ENCODE results near the gene FUT1. TPM values are rescaled to one million over a fixed set of nuclear protein-coding genes. Genes with fewer than 3 reads are reported as not detected.
"Not testable (repeated sequence)": the region's sequence is repeated elsewhere in the genome, so short reads cannot be mapped to it uniquely, and the experiment has no call there.

FUT1 gene
- total RNA-seq (under 1 TPM; 0.07 to 0.16 TPM), total RNA-seq (0.68 to 1.0 reads per million in 2 donors)

DNA sequence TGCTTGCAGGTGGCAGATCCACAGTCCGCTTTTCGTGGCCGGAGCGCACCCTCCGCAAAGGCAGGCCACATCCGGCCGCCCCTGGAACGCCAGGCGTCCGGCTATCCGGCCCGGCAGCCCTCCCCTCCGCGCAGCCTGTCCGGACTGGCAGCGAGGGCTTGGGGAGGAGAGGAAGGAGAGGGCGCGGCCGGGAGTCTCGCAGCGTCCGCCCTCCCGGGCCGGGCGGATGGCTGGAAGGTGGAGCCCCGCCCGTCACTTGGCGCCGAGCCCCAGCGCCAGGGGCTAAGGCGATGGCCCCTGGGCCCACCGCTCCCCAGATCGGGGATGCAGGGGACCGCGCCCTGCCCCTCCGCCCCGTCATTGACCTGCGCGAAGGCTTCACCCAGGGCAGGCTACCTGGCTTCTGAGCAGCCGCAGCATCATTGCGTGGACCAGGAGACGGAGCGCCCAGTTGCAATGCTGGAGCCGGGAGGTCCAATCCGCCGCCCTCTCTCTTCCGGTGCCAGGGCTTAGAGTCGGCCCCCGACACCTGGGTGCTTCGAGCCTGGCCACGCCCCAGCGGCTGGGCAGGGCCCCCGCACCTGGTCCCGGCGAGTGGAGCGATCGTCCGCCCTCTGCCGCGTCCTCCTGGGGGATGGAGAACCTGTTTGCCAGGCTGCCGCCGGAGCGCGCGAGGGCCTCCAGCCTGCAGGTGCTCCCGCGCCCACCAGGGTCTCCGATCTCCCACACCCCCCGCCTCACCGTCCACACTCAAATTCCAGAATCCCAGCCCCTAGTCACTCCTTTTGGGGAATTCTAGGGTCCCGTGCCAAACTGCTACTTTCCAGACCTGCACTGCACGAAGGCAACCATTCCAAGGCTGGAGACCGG is at the start of gene FUT1:
Gene FUT1, minus strand, starts transcription at position 146 of the 870 bp plus-strand sequence. CDS start 1,360 bp downstream, outside the sequence.
- peak in 2 of 3 donors; percentile 24 to 28 for DNase-seq
- no peaks in the 10 kb centered on the region for H3K9me3 ChIP-seq (ENCODE audit: control insufficient read depth, low read length, poor library complexity, severe bottlenecking)
- Mint-ChIP-seq H3K27ac (peak within 1 kb of the TSS; percentile 51), H3K4me3 (peak within 1 kb of the TSS; percentile 87), H3K36me3 (ENCODE audit: low read depth) (no peaks in the 10 kb centered on the region), H3K4me1 (peaks cover 10% of the 10 kb centered on the region), H3K27me3 (peaks cover 12% of the 10 kb centered on the region)
- ATAC-seq = peak; percentile 77

GRCh38 chr19:48799358-48800300 is 47.2 kb upstream of the FUT1 start:
- no peak overlapping the region for H3K4me3 Mint-ChIP-seq
- no peaks in the 10 kb centered on the region for H3K9me3 ChIP-seq (ENCODE audit: control insufficient read depth, low read length, poor library complexity, severe bottlenecking)
- H3K27me3 Mint-ChIP-seq = no peaks in the 10 kb centered on the region
- DNase-seq (no peak), ATAC-seq (no peak)
- H3K27ac Mint-ChIP-seq = peak overlapping the region; percentile 78
- H3K4me1 Mint-ChIP-seq = peaks cover 7% of the 10 kb centered on the region
- H3K36me3 Mint-ChIP-seq (ENCODE audit: low read depth) = no peaks in the 10 kb centered on the region

GRCh38 chr19:48798937-48799336 is 46.5 kb upstream of the FUT1 start:
- peaks cover 7% of the 10 kb centered on the region for H3K4me1 Mint-ChIP-seq
- H3K4me3 Mint-ChIP-seq = no peak overlapping the region
- no peaks in the 10 kb centered on the region for H3K36me3 Mint-ChIP-seq (ENCODE audit: low read depth)
- no peaks in the 10 kb centered on the region for H3K27me3 Mint-ChIP-seq
- DNase-seq (no peak), ATAC-seq (no peak)
- no peaks in the 10 kb centered on the region for H3K9me3 ChIP-seq (ENCODE audit: control insufficient read depth, low read length, poor library complexity, severe bottlenecking)
- H3K27ac Mint-ChIP-seq = no peak overlapping the region

GRCh38 chr19:48797103-48797502 is 44.7 kb upstream of the FUT1 start:
- no peak for ATAC-seq
- Mint-ChIP-seq H3K27me3 (no peaks in the 10 kb centered on the region), H3K36me3 (ENCODE audit: low read depth) (no peaks in the 10 kb centered on the region), H3K4me3 (no peak overlapping the region), H3K27ac (no peak overlapping the region), H3K4me1 (peaks cover 7% of the 10 kb centered on the region)
- no peaks in the 10 kb centered on the region for H3K9me3 ChIP-seq (ENCODE audit: control insufficient read depth, low read length, poor library complexity, severe bottlenecking)
- DNase-seq = no peak

GRCh38 chr19:48796298-48797083 is 44.0 kb upstream of the FUT1 start:
- no peak overlapping the region for H3K27ac Mint-ChIP-seq
- no peak overlapping the region for H3K4me3 Mint-ChIP-seq
- H3K36me3 Mint-ChIP-seq (ENCODE audit: low read depth) = no peaks in the 10 kb centered on the region
- H3K9me3 ChIP-seq (ENCODE audit: control insufficient read depth, low read length, poor library complexity, severe bottlenecking) = no peaks in the 10 kb centered on the region
- no peaks in the 10 kb centered on the region for H3K27me3 Mint-ChIP-seq
- DNase-seq (no peak), ATAC-seq (no peak)
- peaks cover 7% of the 10 kb centered on the region for H3K4me1 Mint-ChIP-seq

GRCh38 chr19:48795685-48796070 is 43.2 kb upstream of the FUT1 start:
- Mint-ChIP-seq H3K27me3 (no peaks in the 10 kb centered on the region), H3K4me3 (peak overlapping the region; percentile 89), H3K27ac (peak overlapping the region; percentile 43), H3K36me3 (ENCODE audit: low read depth) (no peaks in the 10 kb centered on the region), H3K4me1 (peaks cover 7% of the 10 kb centered on the region)
- no peak for DNase-seq
- no peak for ATAC-seq
- no peaks in the 10 kb centered on the region for H3K9me3 ChIP-seq (ENCODE audit: control insufficient read depth, low read length, poor library complexity, severe bottlenecking)

DNA sequence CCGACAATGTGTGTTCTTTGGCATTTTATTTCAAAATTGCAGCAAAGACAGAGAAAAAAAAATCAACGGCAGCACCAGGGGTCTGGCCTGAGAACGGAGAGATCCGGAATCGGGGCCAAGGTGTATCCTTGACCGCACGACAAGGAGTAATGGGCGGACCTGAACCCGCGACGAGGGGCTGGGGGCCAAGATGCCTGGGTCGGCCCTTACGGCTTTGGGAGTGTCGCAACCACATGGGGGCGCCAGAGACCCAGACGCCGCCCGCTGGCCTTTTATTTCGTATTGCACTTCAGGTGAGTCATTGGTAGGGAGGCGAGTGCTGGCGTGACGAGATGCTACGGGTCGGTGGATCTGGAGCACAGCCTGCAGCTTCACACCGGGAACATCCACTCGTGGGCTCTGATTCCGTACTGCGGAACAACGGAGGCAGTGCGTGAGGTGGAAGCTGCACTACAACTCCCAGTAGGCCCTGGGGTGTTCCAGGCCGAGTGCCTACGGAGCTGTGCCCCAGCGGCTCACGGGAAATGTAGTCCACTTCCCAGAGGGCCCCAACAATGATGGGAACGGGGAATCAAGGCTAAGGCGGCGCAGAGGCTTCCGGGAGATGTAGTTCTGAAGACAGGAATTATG is 42.7 kb upstream of the FUT1 start:
- peak; percentile 67 to 76 (median 72) for DNase-seq
- Mint-ChIP-seq H3K4me3 (peak overlapping the region; percentile 89), H3K4me1 (peaks cover 5% of the 10 kb centered on the region), H3K27me3 (no peaks in the 10 kb centered on the region), H3K27ac (peak overlapping the region; percentile 43), H3K36me3 (ENCODE audit: low read depth) (no peaks in the 10 kb centered on the region)
- peak; percentile 100 for ATAC-seq
- no peaks in the 10 kb centered on the region for H3K9me3 ChIP-seq (ENCODE audit: control insufficient read depth, low read length, poor library complexity, severe bottlenecking)

DNA sequence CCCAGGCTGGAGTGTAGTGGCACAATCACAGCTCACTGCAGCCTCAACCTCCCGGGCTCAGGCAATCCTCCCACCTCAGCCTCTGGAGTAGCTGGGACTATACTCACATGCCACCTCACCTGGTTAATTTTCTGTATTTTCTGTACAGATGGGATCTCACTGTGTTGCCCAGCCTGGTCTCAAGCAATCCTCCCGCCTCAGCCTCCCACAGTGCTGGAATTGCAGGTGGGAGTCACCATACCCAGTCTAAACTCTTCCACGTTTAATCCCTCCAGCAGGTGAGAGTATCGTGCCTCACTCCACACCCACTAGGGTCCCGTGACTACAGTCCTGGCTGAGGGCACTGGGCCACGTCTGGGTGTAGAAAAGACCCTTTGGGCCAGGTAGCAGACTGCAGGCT is 41.9 kb upstream of the FUT1 start:
- peak overlapping the region; percentile 89 for H3K4me3 Mint-ChIP-seq
- no peak overlapping the region for H3K27ac Mint-ChIP-seq
- no peaks in the 10 kb centered on the region for H3K36me3 Mint-ChIP-seq (ENCODE audit: low read depth)
- peaks cover 4% of the 10 kb centered on the region for H3K4me1 Mint-ChIP-seq
- no peaks in the 10 kb centered on the region for H3K27me3 Mint-ChIP-seq
- no peaks in the 10 kb centered on the region for H3K9me3 ChIP-seq (ENCODE audit: control insufficient read depth, low read length, poor library complexity, severe bottlenecking)
- ATAC-seq = no peak
- no peak for DNase-seq

DNA sequence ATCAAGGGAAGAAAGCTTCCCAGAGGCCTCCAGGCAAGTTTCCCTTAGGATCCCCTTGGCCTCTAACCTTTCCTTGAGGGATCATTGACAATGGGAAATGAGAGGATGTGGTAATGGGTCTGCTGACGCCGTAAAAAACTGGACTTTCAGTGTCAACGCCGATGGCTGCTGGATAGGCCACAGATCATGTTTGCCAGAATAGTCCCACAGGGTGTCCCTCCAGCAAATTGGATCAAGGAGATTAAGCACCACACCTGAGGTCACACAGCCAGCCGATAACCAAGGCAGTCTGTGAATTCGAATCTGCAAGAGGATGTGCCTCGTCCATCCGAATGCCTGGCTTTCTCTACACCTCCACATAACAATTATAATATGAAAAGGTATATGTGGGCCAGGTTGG is 40.8 kb upstream of the FUT1 start:
- H3K27ac Mint-ChIP-seq = no peak overlapping the region
- H3K4me3 Mint-ChIP-seq = no peak overlapping the region
- no peaks in the 10 kb centered on the region for H3K27me3 Mint-ChIP-seq
- no peak for DNase-seq
- H3K4me1 Mint-ChIP-seq = peaks cover 4% of the 10 kb centered on the region
- H3K36me3 Mint-ChIP-seq (ENCODE audit: low read depth) = no peaks in the 10 kb centered on the region
- H3K9me3 ChIP-seq (ENCODE audit: control insufficient read depth, low read length, poor library complexity, severe bottlenecking) = no peaks in the 10 kb centered on the region
- ATAC-seq = no peak

DNA sequence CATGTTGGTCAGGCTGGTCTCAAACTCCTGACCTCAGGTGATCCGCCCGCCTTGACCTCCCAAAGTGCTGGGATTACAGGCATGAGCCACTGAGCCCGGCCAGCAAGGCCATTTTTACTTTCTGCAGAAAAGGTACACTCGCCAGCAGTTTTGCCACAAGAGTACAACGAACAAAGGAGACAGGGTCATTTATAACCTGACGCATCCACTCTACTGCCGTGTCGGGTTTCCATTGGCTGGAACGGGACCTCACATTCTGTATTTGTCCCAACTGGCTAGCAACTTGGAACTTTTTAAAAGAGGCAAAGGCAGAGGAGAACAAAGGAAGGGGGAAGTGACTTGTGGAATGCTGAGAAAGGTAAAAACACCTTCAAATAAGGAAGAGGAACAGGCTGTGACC is 34.9 kb upstream of the FUT1 start:
- H3K4me1 Mint-ChIP-seq; H3K4me3 Mint-ChIP-seq; H3K27ac Mint-ChIP-seq; H3K36me3 Mint-ChIP-seq (ENCODE audit: low read depth); DNase-seq; H3K27me3 Mint-ChIP-seq; H3K9me3 ChIP-seq (ENCODE audit: control insufficient read depth, low read length, poor library complexity, severe bottlenecking); ATAC-seq: not testable (repeated sequence)

GRCh38 chr19:48786422-48786821 is 34.0 kb upstream of the FUT1 start:
- H3K9me3 ChIP-seq (ENCODE audit: control insufficient read depth, low read length, poor library complexity, severe bottlenecking); DNase-seq; H3K36me3 Mint-ChIP-seq (ENCODE audit: low read depth); H3K27ac Mint-ChIP-seq; H3K4me3 Mint-ChIP-seq; ATAC-seq; H3K4me1 Mint-ChIP-seq; H3K27me3 Mint-ChIP-seq: not testable (repeated sequence)

- ATAC-seq = no peak
- Mint-ChIP-seq H3K27me3 (peaks cover 6% of the 10 kb centered on the region), H3K4me3 (no peak overlapping the region), H3K36me3 (ENCODE audit: low read depth) (no peaks in the 10 kb centered on the region), H3K27ac (no peak overlapping the region), H3K4me1 (peaks cover 2% of the 10 kb centered on the region)
- no peak for DNase-seq
- H3K9me3 ChIP-seq (ENCODE audit: control insufficient read depth, low read length, poor library complexity, severe bottlenecking) = no peaks in the 10 kb centered on the region
Observed at GRCh38 chr19:48784527-48784926, 32.1 kb upstream of the FUT1 start.

All from T-helper 17 cell (primary cell).